Epithelial cell of esophagus (primary cell): ENCODE measurements around the gene B9D1.

Experiments
- DNase-seq: peaks from one replicate; pipeline ENCODE4 v3.0.0; 2010; ENCODE audit warnings: low read depth
- H3K4me3 ChIP-seq: 2 replicates; pipeline ENCODE4 v1.5.1; 2011; ENCODE audit warnings: mild to moderate bottlenecking, low read length, control low read depth
- CTCF ChIP-seq: IDR thresholded peaks from 2 replicates; pipeline ENCODE4 v1.5.1; 2011; ENCODE audit warnings: low read depth, mild to moderate bottlenecking, low read length, control low read depth, inconsistent platforms; ENCODE audit not compliant: insufficient read depth; ENCODE audit errors: missing control alignments

Gene B9D1

GRCh38 chr17:19332371-19333131 is 30.0 kb downstream of the B9D1 start:
- DNase-seq = no peak
- H3K4me3 ChIP-seq = no peak overlapping the region
- no peak for TF ChIP-seq CTCF

GRCh38 chr17:19331543-19332245 is 30.8 kb downstream of the B9D1 start:
- DNase-seq = no peak
- TF ChIP-seq CTCF = no peak
- no peak overlapping the region for H3K4me3 ChIP-seq

GRCh38 chr17:19331134-19331533 is 31.4 kb downstream of the B9D1 start:
- no peak for TF ChIP-seq CTCF
- peak; percentile 72 for DNase-seq
- H3K4me3 ChIP-seq = no peak overlapping the region

- H3K4me3 ChIP-seq = no peak overlapping the region
- DNase-seq = no peak
- no peak for TF ChIP-seq CTCF
These were observed 32.3 kb downstream of the B9D1 start for GRCh38 chr17:19330271-19330670.

- TF ChIP-seq CTCF = no peak
- no peak overlapping the region for H3K4me3 ChIP-seq
- no peak for DNase-seq
These were observed 32.7 kb downstream of the B9D1 start for GRCh38 chr17:19329839-19330238.

- TF ChIP-seq CTCF = no peak
- H3K4me3 ChIP-seq = no peak overlapping the region
- no peak for DNase-seq
These were observed 33.4 kb downstream of the B9D1 start for GRCh38 chr17:19329136-19329535.
